ENCODE measurements around the gene NEK10. TPM values are rescaled to one million over a fixed set of nuclear protein-coding genes. Genes with fewer than 3 reads are reported as not detected.

NEK10 gene
- total RNA-seq, 2 experiments from 2014 or later, result 0.28 to 1.3 TPM

DNA sequence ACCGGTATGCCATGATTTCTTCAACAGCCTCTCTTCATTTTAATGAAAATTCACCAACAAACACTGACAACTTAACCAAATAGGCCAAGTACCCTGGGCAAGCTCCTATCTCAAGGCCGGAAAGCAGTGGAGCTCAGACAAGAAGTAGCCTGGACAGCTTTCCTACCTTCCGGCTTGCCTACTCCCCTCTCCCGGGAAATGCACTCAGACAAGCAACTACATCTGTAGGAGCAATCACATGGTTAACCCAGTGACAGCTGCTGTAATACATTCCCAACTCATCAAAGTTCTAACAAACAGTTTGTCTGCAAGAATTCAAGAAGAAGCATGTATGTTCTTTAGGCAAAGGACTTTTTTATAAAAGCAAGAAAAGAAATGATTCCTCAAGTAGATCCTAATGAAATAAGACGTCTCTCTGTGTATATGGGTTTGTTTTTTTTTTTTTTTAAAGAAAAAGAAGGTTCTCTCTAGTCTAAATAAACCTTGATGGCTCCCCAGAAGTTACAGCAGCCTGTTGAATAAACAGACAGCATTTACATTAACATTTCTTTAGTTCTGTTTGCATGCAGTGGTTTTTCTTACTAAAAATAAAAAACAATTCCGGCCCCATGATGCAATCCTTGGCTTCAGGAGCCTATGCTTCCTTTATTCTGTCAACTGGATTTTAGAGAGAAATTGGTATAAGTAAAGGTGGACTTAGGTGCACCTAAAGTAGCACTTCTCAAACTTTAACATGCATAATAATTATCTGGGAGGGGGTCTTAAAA is 278.7 kb downstream of the NEK10 start:
- ChIA-PET CTCF (ENCODE audit: unreplicated experiment) (no interaction called here), POLR2A (no interaction called here)
- H3K9me3 ChIP-seq (ENCODE audit: low read length), result no peaks in the 10 kb centered on the region
- no peak overlapping the region for H3K4me2 ChIP-seq (ENCODE audit: low read length)
- H2AFZ ChIP-seq (ENCODE audit: low read length), result no peak overlapping the region
- H3K4me3 ChIP-seq (ENCODE audit: low read depth, low read length, poor library complexity, severe bottlenecking), result no peak overlapping the region
- no peak overlapping the region for H3K27ac ChIP-seq (ENCODE audit: low read depth, low read length, poor library complexity, severe bottlenecking)
- intact Hi-C loops (cut with micrococcal nuclease; ENCODE audit: unreplicated experiment), result no loop called here
- no peak for TF ChIP-seq EZH2phosphoT487 (IDR thresholded peaks at IDR 0.05; ENCODE audit: borderline replicate concordance, low read depth, low read length)
- TF ChIP-seq, protein P1, sequence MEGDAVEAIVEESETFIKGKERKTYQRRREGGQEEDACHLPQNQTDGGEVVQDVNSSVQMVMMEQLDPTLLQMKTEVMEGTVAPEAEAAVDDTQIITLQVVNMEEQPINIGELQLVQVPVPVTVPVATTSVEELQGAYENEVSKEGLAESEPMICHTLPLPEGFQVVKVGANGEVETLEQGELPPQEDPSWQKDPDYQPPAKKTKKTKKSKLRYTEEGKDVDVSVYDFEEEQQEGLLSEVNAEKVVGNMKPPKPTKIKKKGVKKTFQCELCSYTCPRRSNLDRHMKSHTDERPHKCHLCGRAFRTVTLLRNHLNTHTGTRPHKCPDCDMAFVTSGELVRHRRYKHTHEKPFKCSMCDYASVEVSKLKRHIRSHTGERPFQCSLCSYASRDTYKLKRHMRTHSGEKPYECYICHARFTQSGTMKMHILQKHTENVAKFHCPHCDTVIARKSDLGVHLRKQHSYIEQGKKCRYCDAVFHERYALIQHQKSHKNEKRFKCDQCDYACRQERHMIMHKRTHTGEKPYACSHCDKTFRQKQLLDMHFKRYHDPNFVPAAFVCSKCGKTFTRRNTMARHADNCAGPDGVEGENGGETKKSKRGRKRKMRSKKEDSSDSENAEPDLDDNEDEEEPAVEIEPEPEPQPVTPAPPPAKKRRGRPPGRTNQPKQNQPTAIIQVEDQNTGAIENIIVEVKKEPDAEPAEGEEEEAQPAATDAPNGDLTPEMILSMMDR (conservative IDR thresholded peaks at IDR 0.05; ENCODE audit: low read length), result no peak
- H3K9me2 ChIP-seq (ENCODE audit: insufficient read depth, low read length), result no peaks in the 10 kb centered on the region
- no peaks in the 10 kb centered on the region for H3K36me3 ChIP-seq (ENCODE audit: insufficient read depth, low read length)
- H3K4me1 ChIP-seq (ENCODE audit: insufficient read depth, low read length, poor library complexity, severe bottlenecking), result no peaks in the 10 kb centered on the region
- no peaks in the 10 kb centered on the region for H3K79me2 ChIP-seq (ENCODE audit: insufficient read depth, low read depth, low read length)
- H4K20me1 ChIP-seq (ENCODE audit: insufficient read depth, low read length), result no peaks in the 10 kb centered on the region
- no TSS peak for BruUV-seq (replicated peaks)
- no peak for DNase-seq (ENCODE audit: low spot score)

DNA sequence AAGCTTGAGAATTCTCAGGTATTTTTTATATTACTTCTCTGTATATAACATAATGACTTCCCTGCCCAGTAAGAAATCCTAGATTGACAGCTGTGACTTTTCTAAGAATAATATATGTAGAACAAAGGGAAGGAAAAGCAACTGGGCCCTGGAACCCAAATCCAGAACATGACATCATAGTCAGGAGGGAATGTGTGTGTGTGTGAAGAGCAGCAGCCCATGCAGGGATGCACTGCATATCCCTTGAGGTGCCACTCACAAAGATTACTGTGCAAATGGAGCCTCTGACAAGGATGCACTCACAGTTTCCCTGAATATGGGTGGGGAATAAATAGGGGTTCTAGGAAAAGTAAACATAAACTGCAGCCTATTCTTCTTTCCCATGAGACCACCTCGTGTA is 279.5 kb downstream of the NEK10 start:
- intact Hi-C loops (cut with micrococcal nuclease; ENCODE audit: unreplicated experiment), result no loop called here
- Histone ChIP-seq H3K4me1 (ENCODE audit: insufficient read depth, low read length, poor library complexity, severe bottlenecking) (no peaks in the 10 kb centered on the region), H3K27ac (ENCODE audit: low read depth, low read length, poor library complexity, severe bottlenecking) (no peak overlapping the region), H3K36me3 (ENCODE audit: insufficient read depth, low read length) (no peaks in the 10 kb centered on the region), H4K20me1 (ENCODE audit: insufficient read depth, low read length) (no peaks in the 10 kb centered on the region), H3K4me2 (ENCODE audit: low read length) (no peak overlapping the region), H3K4me3 (ENCODE audit: low read depth, low read length, poor library complexity, severe bottlenecking) (no peak overlapping the region), H3K9me2 (ENCODE audit: insufficient read depth, low read length) (no peaks in the 10 kb centered on the region), H3K9me3 (ENCODE audit: low read length) (no peaks in the 10 kb centered on the region), H3K79me2 (ENCODE audit: insufficient read depth, low read depth, low read length) (no peaks in the 10 kb centered on the region), H2AFZ (ENCODE audit: low read length) (no peak overlapping the region)
- CTCF ChIA-PET (ENCODE audit: unreplicated experiment), result no interaction called here
- DNase-seq (ENCODE audit: low spot score), result no peak
- BruUV-seq (replicated peaks), result no TSS peak
- TF ChIP-seq EZH2phosphoT487 (IDR thresholded peaks at IDR 0.05; ENCODE audit: borderline replicate concordance, low read depth, low read length), result no peak
- TF ChIP-seq, protein P1 (conservative IDR thresholded peaks at IDR 0.05; ENCODE audit: low read length), result no peak
- POLR2A ChIA-PET, result interaction anchor here (0.8 kb wide), 1 partner anchor 26 kb away, joined by 3 read pairs; no protein-coding TSS in a partner anchor

DNA sequence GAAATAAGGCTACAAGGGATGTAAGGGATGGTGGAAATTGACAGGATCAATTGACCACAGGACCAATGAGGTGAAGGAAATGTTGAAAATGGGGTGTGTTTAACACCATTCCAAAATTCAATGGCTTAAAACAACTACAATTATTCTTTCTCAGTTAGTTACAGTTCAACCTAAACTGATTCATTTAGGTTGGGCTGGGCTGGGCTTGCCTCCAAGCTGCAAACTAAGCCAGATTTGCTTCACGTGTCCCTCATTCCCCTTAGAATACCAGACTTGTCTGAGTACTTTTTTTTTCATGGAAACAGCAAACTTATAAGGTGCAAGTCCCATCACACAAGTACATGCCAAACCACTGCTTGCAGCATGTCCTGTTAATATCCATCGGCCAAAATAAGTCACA is 280.1 kb downstream of the NEK10 start:
- DNase-seq (ENCODE audit: low spot score), result no peak
- intact Hi-C loops (cut with micrococcal nuclease; ENCODE audit: unreplicated experiment), result no loop called here
- H2AFZ ChIP-seq (ENCODE audit: low read length), result no peak overlapping the region
- ChIA-PET CTCF (ENCODE audit: unreplicated experiment) (no interaction called here), POLR2A (interaction anchor here (0.8 kb wide), 1 partner anchor 26 kb away, joined by 3 read pairs; no protein-coding TSS in a partner anchor)
- TF ChIP-seq, protein P1 (conservative IDR thresholded peaks at IDR 0.05; ENCODE audit: low read length), result no peak
- no peak for TF ChIP-seq EZH2phosphoT487 (IDR thresholded peaks at IDR 0.05; ENCODE audit: borderline replicate concordance, low read depth, low read length)
- no peak overlapping the region for H3K27ac ChIP-seq (ENCODE audit: low read depth, low read length, poor library complexity, severe bottlenecking)
- no peaks in the 10 kb centered on the region for H4K20me1 ChIP-seq (ENCODE audit: insufficient read depth, low read length)
- H3K4me3 ChIP-seq (ENCODE audit: low read depth, low read length, poor library complexity, severe bottlenecking), result no peak overlapping the region
- H3K9me3 ChIP-seq (ENCODE audit: low read length), result no peaks in the 10 kb centered on the region
- BruUV-seq (replicated peaks), result no TSS peak
- H3K4me1 ChIP-seq (ENCODE audit: insufficient read depth, low read length, poor library complexity, severe bottlenecking), result no peaks in the 10 kb centered on the region
- no peaks in the 10 kb centered on the region for H3K79me2 ChIP-seq (ENCODE audit: insufficient read depth, low read depth, low read length)
- H3K9me2 ChIP-seq (ENCODE audit: insufficient read depth, low read length), result no peaks in the 10 kb centered on the region
- no peak overlapping the region for H3K4me2 ChIP-seq (ENCODE audit: low read length)
- no peaks in the 10 kb centered on the region for H3K36me3 ChIP-seq (ENCODE audit: insufficient read depth, low read length)

All from OCI-LY7 (cell line).